Astrocyte of the spinal cord (primary cell): ENCODE results near the gene GPANK1.

Source experiments
- DNase-seq: peaks from one replicate; pipeline ENCODE4 v3.0.0; 2011; ENCODE audit warnings: low read depth, low spot score
- H3K4me3 ChIP-seq: 2 replicates; pipeline ENCODE4 v1.5.1; 2011; ENCODE audit warnings: low read depth, mild to moderate bottlenecking, low read length, moderate library complexity
- in situ Hi-C: cut with HindIII; loops from 2 replicates; pipeline ENCODE4 v1.10.0; 2017; ENCODE audit warnings: low sequenced_read_pairs
- TF ChIP-seq, protein P1 (sequence below): IDR thresholded peaks from 2 replicates; pipeline ENCODE4 v1.5.1; 2012; ENCODE audit warnings: low read depth, mild to moderate bottlenecking, low read length, inconsistent platforms

The GPANK1 gene

GRCh38 chr6:31620586-31621319 lies 44.0 kb downstream of the GPANK1 start, which contains the start of gene PRRC2A:
Gene PRRC2A (plus strand): TSS chr6:31620715. CDS start chr6:31622790, 2,075 bp downstream.
- TF ChIP-seq, protein P1, sequence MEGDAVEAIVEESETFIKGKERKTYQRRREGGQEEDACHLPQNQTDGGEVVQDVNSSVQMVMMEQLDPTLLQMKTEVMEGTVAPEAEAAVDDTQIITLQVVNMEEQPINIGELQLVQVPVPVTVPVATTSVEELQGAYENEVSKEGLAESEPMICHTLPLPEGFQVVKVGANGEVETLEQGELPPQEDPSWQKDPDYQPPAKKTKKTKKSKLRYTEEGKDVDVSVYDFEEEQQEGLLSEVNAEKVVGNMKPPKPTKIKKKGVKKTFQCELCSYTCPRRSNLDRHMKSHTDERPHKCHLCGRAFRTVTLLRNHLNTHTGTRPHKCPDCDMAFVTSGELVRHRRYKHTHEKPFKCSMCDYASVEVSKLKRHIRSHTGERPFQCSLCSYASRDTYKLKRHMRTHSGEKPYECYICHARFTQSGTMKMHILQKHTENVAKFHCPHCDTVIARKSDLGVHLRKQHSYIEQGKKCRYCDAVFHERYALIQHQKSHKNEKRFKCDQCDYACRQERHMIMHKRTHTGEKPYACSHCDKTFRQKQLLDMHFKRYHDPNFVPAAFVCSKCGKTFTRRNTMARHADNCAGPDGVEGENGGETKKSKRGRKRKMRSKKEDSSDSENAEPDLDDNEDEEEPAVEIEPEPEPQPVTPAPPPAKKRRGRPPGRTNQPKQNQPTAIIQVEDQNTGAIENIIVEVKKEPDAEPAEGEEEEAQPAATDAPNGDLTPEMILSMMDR = no peak
- H3K4me3 ChIP-seq = peak within 1 kb of the TSS; percentile 66
- no peak for DNase-seq
- in situ Hi-C loops = no loop called here

DNA sequence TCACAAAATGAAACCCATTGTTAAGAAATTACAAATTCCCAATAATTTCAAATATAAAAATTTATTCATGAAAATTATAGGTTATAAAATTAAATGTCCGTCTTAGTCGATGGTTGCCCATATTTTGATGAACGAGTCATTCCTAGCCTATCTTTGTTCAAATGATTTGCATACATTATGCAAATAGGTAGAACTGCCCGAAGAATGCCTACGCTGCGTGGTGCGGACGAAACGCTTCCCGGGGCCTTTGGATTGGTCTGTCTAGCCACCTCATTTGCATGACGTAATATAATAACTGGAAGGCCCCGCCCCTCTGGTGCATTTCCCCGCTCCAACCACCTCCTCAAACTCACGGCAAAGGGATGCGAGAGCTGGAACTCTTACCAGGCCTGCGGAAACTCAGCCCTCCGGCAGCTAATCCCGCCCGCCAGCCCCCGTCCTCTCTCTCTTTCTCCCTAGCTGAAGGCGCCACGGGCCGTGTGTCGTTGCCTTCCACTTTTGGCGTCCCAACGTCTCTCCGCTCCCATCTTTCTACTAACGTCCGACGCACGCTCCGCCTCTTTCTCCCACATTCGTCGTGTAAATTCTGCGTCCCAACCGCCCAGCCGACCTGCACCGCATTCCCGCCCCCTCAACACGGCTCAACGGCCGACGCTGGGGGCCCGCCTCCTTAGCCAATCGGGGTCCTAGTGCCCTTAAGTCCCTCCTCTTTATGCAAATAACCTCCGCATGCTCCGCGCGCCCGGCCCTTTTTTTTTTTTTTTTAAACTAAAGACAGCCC lies 44.8 kb downstream of the GPANK1 start:
- TF ChIP-seq, protein P1 = no peak
- DNase-seq = peak; percentile 100
- peak overlapping the region; percentile 66 for H3K4me3 ChIP-seq
- in situ Hi-C loops = no loop called here

- TF ChIP-seq, protein P1 = no peak
- H3K4me3 ChIP-seq = no peak overlapping the region
- in situ Hi-C loops = no loop called here
- DNase-seq = no peak
Measured at GRCh38 chr6:31617010-31617409, 47.8 kb downstream of the GPANK1 start.

GRCh38 chr6:31615748-31616147 lies 49.0 kb downstream of the GPANK1 start:
- DNase-seq = no peak
- in situ Hi-C loops = no loop called here
- H3K4me3 ChIP-seq = no peak overlapping the region
- TF ChIP-seq, protein P1 = no peak

GRCh38 chr6:31614684-31615578 lies 49.9 kb downstream of the GPANK1 start, which contains the start of gene AIF1:
Gene AIF1 (plus strand): TSS chr6:31615234. CDS start chr6:31615330, 96 bp downstream.
- TF ChIP-seq, protein P1 = no peak
- in situ Hi-C loops = no loop called here
- no peak for DNase-seq
- no peak within 1 kb of the TSS for H3K4me3 ChIP-seq

GRCh38 chr6:31614075-31614619 lies 50.6 kb downstream of the GPANK1 start:
- in situ Hi-C loops = no loop called here
- TF ChIP-seq, protein P1 = no peak
- no peak for DNase-seq
- H3K4me3 ChIP-seq = no peak overlapping the region
